Measurements from ENCODE around the gene BPTF. TPM values are rescaled to one million over a fixed set of nuclear protein-coding genes. Genes with fewer than 3 reads are reported as not detected.
A peak's percentile ranks its signal among the peaks of the same experiment; 100 is the strongest.
"Not testable (repeated sequence)": the region's sequence is repeated elsewhere in the genome, so short reads cannot be mapped to it uniquely, and the experiment has no call there.

Gene BPTF
- total RNA-seq, 1 donor from 2014 or later: 77.3 TPM

DNA sequence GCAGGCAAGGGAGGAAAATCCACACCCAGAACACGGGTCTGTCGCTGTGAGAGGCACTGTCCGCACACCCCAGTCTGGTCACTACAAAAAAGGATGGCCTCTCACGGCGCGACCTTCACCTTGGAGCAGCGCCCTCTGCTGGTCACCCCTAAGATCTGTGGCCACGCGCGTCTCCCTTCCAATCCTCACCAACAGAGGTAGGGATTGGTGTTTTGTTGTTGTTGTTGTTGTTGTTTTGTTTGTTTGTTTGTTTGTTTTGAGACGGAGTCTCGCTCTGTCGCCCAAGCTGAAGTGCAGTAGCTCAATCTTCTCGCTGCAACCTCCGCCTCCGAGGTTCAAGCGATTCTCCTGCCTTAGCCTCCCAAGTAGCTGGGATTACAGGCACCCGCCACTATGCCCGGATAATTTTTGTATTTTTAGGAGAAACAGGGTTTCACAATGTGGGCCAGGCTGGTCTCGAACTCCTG, 185.9 kb downstream of the BPTF start:
- DNase-seq (ENCODE audit: low spot score): no peak

DNA sequence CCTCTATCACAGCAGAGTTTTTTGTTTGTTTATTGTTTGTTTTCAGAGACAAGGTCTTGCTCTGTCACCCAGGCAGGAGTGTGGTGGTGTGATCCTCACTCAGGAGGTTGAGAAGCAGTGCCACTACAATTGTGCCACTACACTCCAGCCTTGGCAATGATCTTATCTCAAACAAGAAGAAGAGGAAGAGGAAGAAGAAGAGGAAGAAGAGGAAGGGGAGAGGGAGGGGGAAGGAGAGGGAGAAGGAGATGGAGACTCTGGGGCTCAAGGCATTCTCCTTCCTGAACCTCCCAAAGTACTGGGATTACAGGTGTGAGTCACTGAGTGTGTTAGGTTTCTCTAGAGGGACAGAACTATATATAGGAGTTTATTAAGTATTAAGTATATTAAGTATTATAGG, 188.1 kb downstream of the BPTF start:
- DNase-seq (ENCODE audit: low spot score): no peak

DNA sequence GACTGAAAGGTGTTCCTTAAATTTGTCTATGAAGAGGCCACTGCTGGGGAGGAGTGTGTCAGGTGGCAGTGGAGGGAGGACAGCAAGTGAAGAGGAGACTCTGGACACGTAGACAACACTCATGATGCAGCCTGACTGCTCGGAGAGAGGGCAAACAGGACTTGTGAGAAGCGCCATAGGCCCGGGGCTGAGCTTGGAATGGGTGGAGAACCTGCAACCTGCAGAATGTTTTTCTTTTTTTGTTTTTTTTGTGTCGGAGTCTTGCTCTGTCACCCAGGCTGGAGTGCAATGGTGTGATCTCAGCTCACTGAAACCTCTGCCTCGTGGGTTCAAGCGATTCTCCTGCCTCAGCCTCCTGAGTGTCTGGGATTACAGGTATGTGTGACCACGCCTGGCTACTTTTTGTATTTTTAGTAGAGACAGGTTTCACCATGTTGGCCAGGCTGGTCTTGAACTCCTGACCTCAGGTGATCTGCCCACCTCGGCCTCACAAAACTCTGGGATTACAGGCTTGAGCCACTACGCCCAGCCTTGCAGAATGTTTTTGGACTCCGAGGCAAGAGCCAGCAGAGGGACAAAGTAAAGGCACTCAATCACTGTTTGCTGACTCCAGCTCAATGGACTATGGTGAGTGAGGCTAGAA, 189.9 kb downstream of the BPTF start:
- no peak for DNase-seq (ENCODE audit: low spot score)

DNA sequence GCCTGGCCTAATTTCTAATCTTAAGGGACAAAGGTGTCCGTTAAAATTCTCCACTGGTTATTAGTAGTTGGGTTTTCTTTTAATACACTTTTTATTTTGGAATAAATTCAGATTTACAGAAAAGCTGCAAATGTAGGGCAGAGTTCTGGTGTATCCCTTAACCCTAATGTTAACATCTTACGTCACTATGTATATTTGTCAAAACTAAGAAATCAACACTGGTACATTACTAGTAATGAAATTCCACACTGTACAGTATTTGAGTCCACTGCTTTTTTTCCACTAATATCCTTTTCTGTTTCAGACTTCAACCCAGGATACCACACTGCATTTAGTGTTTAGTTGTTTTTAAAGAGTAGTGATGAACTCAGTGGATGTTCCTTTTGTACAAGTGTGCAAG, 191.5 kb downstream of the BPTF start:
- no peak for DNase-seq (ENCODE audit: low spot score)

DNA sequence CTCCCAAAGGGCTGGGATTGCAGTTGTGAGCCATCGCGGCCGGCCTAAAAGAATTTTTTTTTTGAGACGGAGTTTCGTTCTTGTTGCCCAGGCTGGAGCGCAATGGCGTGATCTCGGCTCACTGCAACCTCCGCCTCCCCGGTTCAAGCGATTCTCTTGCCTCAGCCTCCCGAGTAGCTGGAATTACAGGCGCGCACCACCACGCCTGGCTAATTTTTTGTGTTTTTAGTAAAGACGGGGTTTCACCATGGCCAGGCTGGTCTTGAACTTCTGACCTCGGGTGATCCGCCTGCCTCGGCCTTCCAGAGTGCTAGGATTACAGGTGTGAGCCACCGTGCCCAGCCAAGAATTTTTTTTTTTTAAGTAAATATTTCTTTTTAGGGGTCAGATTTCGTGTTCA, 193.2 kb downstream of the BPTF start:
- not testable (repeated sequence) for DNase-seq (ENCODE audit: low spot score)

DNA sequence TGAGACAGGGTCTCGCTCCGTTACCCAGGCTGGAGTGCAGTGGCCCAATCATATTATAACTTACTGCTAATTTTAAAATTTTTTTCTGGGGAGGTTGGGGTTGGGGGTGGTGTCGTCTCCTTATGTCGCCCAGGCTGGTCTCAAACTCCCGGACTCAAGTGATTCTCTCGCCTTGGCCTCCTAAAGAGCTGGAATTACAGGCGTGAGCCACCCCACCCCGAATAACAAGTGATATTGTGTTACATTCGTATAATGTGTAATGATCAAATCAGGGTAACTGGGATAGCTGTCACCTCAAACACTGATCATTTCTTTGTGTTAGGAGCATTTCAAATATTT, 194.0 kb downstream of the BPTF start:
- no peak for DNase-seq (ENCODE audit: low spot score)

DNA sequence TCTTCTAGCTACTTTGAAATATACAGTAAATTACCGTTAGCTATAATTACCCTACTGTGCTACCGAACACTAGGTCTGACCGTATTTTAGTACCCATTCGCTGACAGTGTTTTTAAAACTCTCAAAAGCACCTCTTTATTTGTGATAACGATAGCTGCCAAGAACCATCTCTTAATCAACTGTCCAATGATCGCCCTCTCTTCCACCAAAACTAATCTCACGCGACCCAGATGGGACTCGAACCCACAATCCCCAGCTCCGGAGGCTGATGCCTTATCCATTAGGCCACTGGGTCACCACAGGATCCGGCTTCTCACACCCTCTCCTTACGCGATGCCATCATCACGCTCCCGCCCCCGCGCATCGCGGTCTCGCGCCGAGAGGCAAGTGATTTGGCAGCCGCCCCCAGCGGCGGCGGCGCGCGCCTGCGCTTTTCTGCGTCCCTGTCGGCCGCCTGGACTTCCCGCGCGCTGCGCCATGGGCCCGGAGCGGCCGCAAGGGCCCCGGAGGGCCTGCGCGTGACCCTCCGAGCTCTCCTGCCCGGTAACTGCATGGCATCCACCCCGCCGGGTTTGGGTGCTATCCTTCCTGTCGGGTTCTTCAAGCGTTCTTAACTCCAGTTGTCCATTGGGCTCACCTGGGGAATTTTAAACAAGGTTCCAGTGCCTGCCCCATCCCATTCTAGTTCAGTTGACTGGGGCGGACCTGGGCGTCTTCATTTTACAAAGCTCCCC, 194.5 kb downstream of the BPTF start:
- DNase-seq (ENCODE audit: low spot score): peak; percentile 96

DNA sequence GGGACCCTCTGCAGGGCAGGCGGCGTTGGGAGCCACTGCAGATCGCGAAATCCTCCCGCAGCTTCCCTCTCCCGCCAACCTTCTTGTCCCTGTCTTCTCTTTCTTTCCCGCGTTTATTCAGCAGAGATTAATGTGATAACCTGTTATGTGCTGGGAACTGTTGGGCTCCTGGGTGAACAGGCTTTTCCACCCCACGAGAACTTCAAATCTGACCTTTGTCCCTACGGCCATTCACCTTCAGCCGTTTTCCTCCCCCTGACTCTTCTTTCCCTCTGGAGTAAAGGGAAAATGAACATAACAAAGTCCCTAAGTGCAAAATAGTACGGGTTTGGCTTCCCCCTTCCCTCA, 195.1 kb downstream of the BPTF start:
- no peak for DNase-seq (ENCODE audit: low spot score)

DNA sequence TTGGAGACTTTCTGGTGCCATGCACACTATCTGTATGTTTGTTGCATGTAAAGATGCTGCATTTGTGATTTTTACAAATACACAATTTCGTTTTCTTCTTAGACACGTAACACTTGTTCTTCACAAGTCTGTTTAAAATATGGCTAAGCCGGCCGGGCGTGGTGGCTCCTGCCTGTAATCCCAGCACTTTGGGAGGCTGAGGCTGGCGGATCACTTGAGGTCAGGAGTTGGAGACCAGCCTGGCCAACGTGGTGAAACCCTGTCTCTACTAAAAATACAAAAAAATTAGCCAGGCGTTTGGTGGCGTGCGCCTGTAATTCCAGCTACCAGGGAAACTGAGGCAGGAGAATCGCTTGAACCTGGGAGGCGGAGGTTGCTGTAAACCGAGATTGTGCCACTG, 195.5 kb downstream of the BPTF start:
- not testable (repeated sequence) for DNase-seq (ENCODE audit: low spot score)

DNA sequence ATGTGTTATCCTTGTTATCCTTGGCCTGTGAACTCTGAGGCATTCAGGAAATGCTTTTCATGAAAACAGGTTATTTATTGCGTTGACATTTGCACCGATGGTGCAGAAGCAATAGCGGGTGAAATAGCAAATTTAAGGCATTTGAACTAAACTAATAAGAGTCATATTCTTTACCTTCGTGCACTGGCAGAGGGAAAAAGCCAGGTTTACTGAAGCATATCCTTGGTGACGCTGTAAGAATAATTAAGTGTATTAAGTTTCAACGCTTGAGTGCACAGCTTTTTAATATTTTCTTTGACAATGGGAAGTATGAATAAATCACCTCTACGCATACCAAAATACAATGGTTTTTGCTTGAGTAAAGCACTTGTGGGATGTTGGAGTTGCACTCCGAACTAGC, 196.7 kb downstream of the BPTF start:
- DNase-seq (ENCODE audit: low spot score): no peak

DNA sequence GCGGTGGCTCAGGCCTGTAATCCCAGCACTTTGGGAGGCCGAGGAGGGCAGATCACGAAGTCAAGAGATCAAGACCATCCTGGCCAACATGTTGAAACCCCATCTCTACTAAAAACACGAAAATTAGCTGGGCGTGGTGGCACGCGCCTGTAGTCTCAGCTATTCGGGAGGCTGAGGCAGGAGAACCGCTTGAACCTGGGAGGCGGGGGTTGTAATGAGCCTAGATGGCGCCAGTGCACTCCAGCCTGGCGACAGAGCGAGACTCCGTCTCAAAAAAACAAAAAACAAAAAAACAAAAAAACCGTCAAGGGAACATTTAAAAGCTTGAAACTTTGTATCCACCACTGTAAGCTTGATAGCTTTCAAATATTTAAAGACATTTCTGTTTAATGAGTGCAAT, 197.2 kb downstream of the BPTF start:
- not testable (repeated sequence) for DNase-seq (ENCODE audit: low spot score)

DNA sequence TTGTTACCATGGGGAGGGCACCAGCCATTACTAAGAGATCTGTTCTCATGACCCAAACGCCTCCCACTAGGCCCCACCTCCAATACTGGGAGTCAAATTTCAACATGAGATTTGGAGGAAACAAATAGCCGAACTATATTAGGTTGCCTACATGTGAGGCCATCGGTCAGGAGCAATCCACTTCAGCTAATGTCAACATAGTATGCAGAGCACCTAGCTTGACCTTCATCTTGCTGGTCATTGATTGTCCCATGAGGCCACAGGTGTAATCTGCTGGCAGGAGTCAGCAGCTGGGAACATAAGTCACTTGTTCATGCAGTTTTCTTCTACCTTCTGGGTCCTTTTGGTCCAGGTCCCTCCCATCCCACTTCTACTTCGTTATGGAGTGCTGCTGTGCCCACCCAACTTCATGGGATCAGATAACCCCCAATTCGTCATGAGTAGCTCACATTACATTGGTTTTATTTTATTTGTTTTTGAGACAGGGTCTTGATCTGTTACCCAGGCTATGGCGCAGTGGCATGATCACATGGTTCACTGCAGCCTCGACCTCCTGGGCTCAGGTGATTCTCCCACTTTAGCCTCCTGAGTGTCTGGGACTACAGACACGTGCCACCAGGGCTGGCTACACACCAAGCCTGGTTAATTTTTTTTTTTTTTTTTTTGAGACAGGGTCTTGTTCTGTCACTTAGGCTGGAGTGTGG, 204.4 kb downstream of the BPTF start:
- no peak for DNase-seq (ENCODE audit: low spot score)

Other genes with a start within 250 kb of the BPTF start
- gene NOL11, start 107.6 kb upstream of the BPTF start, total RNA-seq (ENCODE audit: insufficient read depth, low replicate concordance): 14.2 TPM
- 0.96 TPM for gene C17orf58, start 171.0 kb downstream of the BPTF start, total RNA-seq (ENCODE audit: insufficient read depth, low replicate concordance)
- 47.7 TPM for gene KPNA2, start 210.2 kb downstream of the BPTF start, total RNA-seq (ENCODE audit: insufficient read depth, low replicate concordance)

Data from umbilical cord (tissue), 2 donors.